Hematopoietic multipotent progenitor cell treated with erythropoietin and hydrocortisone succinate and interleukin-3 and kit ligand, for 17 days (in vitro differentiated cells): ENCODE data around the gene RFX3.

ENCODE experiments used
- DNase-seq: peaks from one replicate; pipeline ENCODE4 v3.0.0-alpha.2; 2015; ENCODE audit warnings: low spot score

The RFX3 gene

GRCh38 chr9:3477236-3477834 lies 48.5 kb downstream of the RFX3 start:
- no peak for DNase-seq

DNA sequence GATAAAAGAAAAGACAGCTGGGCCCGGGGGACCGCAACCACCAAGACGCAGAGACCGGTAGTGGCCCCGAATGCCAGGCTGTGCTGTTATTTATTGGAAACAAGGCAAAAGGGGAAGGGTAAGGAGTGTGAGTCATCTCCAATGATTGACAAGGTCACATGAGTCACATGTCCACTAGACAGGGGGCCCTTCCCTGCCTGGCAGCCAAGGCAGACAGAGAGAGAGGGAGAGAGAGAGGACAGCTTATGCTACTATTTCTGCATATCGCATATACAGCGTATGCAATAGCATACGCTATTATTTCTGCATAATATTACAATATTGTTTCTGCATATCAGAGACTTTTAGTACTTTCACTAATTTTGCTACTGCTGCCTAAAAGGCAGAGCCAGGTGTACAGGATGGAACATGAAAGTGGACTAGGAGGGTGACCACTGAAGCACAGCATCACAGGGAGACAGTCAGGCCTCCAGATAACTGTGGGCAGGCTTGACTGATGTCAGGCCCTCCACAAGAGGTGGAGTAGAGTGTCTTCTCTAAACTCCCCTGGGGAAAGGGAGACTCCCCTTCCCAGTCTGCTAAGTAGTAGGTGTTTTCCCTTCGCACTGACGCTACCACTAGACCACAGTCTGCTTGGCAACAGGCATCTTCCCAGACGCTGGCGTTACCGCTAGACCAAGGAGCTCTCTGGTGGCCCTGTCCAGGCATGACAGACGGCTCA lies 50.3 kb downstream of the RFX3 start:
- DNase-seq, result no peak

- DNase-seq, result no peak
Observed at GRCh38 chr9:3474821-3475220, 51.0 kb downstream of the RFX3 start.

DNA sequence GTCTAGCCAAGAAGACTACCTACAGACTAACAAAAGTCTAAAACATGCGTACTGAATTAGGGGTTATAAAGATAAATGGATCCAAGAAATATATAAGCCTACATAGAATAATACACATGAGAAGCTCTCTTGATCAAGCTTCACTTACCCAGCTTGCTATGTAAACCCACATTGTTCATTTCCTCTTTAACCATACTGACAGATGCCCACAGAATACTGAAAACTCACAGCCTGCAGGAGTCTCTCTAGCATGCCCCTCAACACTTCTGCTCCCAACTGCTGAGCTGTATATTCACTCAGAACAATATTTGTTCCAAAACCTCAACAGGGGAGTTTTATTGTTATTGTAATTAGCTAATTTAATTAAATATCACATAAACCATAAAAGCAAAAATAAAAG lies 52.4 kb downstream of the RFX3 start:
- DNase-seq, result no peak

DNA sequence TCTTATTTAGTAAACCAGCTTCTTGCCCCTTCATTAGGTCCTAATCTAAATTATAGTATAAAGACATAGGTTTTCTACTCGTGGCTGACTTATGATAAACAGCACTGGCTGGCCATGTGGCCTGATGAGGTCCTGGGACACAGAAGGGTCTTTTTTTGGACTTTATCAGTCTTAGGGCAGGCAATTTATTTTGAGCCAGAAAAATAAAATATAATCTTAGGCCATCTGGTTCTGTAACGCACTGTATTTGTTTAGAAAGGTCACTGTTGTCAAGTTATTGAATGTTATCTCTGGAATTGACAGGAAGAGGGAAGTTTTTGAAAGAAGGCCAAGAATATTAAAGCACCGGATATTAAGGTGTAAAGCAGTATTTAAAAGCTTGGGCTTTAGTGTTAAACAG lies 53.9 kb downstream of the RFX3 start:
- no peak for DNase-seq

- DNase-seq, result no peak
Observed at GRCh38 chr9:3468421-3469205, 57.2 kb downstream of the RFX3 start.

DNA sequence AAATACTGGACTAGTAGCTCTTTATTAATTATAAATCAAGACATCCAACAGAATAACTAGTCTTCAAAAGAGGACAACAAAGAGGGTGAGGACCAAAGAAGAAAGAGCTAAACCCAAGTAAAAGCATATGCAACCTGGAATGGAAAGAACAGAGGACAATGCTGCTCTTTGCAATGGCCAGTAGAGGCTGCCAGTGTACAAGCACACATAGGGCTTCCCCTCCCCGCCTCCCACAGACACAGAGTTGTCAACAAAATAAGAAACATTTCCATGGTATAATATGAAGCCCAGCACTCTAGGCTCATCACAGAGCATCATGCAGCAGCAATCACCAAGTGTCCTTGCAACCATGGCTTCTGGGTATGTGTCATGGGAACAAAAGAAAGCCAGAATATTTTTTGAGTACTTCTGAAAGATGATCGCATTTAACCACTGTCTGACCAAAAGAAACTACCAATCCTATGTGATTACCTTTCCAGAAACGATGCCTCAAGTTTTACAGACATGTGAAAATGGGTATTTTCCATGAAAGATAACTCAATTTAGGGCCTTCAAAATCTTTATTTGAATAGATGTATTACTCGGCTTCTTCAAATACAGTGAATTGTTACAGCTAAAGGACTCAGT lies 58.1 kb downstream of the RFX3 start:
- peak; percentile 74 for DNase-seq

GRCh38 chr9:3464033-3464638 lies 61.7 kb downstream of the RFX3 start:
- DNase-seq, result no peak

DNA sequence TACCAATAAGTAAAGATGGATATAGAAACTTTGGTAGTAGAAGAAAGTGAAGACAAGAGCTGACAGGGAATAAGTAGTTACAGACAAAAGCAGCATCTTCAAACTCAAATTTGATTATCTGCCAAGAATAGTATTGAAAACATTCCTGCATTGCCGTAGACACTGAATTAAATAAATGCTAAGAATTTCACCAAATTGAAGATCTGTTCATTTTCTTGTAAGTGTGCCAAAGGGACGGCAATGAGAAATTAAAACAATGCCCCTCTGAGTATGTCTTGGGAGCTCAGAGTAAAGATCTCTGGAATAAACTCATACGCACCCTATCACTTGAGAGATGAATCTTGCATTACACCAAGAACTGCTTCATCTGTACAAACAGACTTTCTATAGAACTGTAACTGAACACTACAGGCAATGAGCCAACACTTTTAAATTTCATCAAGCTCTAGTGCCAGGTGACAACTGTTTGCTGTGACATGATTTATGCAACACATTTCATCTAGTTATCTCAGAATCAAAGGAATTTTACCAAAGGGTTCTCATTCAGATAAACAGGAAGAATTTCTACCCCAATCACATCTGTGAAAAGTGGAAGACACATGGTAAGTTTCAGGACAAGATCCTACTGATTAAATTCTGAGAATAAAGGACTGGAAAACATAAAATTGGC lies 66.9 kb downstream of the RFX3 start:
- no peak for DNase-seq

GRCh38 chr9:3457175-3457574 lies 68.6 kb downstream of the RFX3 start:
- peak; percentile 48 for DNase-seq

GRCh38 chr9:3455717-3456116 lies 70.1 kb downstream of the RFX3 start:
- no peak for DNase-seq

- DNase-seq, result no peak
Observed at GRCh38 chr9:3455094-3455493, 70.7 kb downstream of the RFX3 start.

DNA sequence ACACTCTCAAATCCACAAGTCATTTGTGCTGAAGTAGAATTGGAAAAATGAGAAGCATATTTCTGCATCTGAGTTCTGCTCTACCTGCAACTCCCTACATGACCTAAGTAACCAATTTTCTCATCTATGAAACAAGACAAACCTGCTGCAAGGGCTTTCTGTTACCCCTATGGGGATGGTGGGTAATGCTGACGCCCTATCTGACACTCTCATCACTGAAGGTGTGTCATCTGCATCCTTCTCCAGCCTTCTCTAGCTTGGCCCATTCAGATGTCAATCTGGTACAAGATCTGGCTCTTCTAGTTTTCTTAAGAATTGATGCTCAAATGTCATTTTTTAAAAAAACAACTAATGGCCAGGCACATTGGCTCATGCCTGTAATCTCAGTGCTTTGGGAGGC lies 73.8 kb downstream of the RFX3 start:
- no peak for DNase-seq

DNA sequence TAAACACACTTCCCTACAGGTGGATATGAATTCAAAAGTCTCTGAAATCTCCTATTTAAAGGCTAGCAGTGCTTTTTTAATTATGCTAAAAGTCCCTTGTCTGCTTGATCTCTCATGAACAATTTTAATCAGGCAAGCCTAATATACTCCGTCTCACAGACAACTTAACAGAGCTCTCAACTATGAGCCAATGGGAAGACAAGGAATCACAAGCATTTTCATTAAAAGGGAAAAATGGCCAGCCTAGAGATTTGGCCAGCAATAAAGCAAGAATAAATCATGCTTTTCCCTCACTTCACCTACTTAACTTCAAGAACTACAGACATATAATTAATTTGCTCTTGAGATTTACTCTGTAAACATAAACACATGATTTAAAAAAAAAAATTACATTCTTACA lies 78.0 kb downstream of the RFX3 start:
- no peak for DNase-seq

- DNase-seq, result no peak
Observed at GRCh38 chr9:3447143-3447542, 78.7 kb downstream of the RFX3 start.

DNA sequence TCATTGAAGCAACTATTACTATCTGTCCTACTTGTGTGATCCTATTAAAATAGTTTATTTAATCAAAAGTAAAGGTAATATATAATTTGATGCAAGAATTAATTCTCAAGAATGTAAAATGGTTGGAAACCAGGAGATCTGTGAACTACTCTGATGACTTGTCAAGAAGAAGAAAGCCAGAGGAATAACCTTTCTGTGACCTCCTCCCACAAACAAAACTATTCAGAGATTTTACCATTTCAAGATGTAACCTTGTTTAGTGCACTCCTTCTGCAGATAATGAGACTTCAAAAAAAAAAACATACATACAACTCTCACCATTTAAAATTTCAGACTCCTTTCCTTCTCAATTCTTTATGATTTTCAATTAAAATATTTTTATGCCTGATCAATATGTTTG lies 79.5 kb downstream of the RFX3 start:
- DNase-seq, result no peak

- no peak for DNase-seq
Observed at GRCh38 chr9:3444016-3444415, 81.8 kb downstream of the RFX3 start.

DNA sequence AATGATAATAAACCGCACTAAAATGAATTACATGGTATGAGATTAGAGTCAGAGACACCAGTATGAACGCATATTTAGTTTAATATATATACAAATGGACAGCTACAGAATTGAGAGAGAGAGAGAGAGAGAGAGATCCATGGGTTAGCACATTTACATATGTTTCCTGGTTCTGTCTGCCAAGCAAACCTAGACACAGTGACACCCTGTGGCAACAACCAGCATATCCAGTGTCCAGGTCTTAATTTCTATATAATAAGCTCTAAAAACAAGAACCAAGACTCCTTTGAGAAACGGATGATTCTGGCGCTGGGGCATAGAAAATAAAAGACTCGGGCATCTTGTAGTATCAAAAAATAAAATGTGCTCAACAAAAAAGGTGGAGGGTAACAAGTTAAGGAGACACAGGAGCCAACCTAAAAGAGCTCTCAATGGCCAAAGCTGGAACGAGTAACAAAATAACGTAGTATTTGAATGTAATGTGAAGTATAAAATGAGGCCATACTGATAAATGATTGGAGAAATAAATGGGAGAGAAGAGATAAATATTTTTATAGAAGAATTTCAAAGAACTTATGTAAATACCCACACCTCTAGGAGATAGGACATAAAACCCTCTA lies 84.5 kb downstream of the RFX3 start:
- peak; percentile 41 for DNase-seq

DNA sequence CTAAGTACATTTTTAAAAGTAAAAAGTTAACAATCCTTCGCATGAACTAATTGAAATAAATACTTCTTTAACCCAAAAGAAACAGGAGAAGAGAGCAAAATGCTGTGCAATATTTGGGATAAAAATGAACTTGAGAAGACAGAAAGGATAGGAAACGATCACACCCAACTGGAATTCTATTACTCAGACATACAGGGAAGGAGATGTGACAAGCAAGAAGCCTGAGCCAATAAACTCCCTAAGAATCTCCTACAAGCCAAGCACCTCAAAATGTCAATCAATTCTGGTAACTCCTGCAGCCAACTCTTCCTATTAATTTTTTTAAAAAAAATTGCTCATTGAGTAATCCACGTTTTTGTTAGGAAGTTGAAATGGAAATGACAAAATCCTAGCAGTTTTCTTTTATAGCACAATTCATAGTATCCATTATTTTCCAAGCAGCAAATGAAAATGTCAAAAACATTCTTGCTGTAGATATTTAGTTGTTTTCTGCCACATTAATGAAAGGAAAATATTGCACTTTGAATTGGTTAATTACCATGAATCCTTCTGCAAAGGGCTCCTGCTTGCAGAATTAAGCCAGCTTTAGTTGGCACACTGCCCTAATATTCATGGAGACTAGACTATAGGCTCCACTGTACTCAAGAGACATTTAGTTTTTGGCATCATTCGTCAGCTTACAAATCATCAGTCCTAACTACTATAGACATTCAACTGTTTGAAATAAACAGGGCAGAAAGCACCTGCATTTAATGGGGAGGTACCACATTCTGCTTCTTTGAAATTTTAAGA lies 89.0 kb downstream of the RFX3 start:
- no peak for DNase-seq

DNA sequence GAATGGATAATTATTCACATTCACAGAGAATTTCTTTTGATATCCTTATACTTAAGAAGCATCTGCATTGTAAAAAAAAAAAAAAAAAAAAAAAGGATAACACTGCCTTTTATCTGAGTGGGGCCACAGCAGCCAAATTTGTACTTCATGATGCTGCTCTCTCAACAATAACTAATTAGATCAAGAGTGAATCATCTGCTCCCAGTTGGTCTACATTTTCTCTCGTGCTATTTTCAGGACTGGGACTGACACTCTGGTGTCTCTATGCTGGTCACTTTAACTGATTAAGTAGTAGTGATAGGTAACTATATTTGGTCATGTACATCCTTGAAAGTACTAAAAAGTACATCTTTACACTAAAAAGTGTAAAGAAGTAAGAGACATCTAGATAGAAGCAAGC lies 90.1 kb downstream of the RFX3 start:
- no peak for DNase-seq

DNA sequence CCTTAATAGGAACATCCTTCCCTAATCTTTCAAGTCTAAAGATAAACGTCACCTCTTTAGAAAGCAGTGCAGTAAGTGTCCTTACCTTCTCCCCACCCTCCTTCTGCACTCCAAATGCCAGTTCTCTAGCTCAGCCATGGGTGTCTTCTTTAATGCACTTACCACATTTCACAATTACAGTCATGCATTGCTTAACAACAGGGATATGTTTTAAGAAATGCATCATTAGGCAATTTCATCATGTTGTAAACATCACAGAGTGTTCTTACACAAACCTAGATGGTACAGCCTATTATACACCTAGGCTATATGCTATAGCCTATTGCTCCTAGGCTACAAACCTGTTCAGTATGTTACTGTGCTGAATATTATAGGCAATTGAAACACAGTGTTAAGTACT lies 91.2 kb downstream of the RFX3 start:
- no peak for DNase-seq
